H1 (cell line): Measurements from ENCODE around the gene CUL9. TPM values are rescaled to one million over a fixed set of nuclear protein-coding genes. Genes with fewer than 3 reads are reported as not detected.

Source experiments
- CTCF ChIA-PET: fragments of 300-600 bp; sonication (Branson Sonifier 250); formaldehyde crosslinking; loops from one replicate; lab custom pipeline; 2021; ENCODE audit not compliant: partially characterized antibody; lab: Charles Lee
- POLR2A ChIA-PET: fragments of 300-600 bp; sonication (Branson Sonifier 250); formaldehyde crosslinking; loops from one replicate; lab custom pipeline; 2021; ENCODE audit warnings: inconsistent platforms; ENCODE audit not compliant: partially characterized antibody; lab: Charles Lee
- DNase-seq, 2 experiments: peaks; one replicate each; pipeline versions ENCODE4 v3.0.0 to v3.0.0-alpha.2; 2010 to 2022; ENCODE audit warnings: low spot score in 2 of 2, low read depth in 1 of 2, mixed read lengths in 1 of 2
- FAIRE-seq: peaks from 2 replicates; lab custom pipeline; 2011; peaks lifted over from hg19 to GRCh38; lab: Jason Lieb, UNC
- H2AFZ ChIP-seq: 2 replicates; pipeline ENCODE4 v1.8.1; 2012; ENCODE audit warnings: low read length, inconsistent platforms
- H2AK5ac ChIP-seq: 2 replicates; pipeline ENCODE4 v1.6.1; 2013; ENCODE audit warnings: low read depth, low read length
- H2BK120ac ChIP-seq: replicated peaks from 2 replicates; pipeline ENCODE3; 2013; ENCODE audit warnings: low read depth, low read length, inconsistent platforms
- H2BK12ac ChIP-seq: 2 replicates; pipeline ENCODE4 v1.6.1; 2013; ENCODE audit warnings: low read depth, low read length
- H2BK15ac ChIP-seq: 2 replicates; pipeline ENCODE4 v1.6.1; 2013; ENCODE audit warnings: low read length
- H2BK20ac ChIP-seq: 2 replicates; pipeline ENCODE4 v1.6.1; 2013; ENCODE audit warnings: low read length
- H2BK5ac ChIP-seq: 2 replicates; pipeline ENCODE4 v1.6.1; 2013; ENCODE audit warnings: low read depth, low read length
- H3K14ac ChIP-seq: 2 replicates; pipeline ENCODE4 v1.6.1; 2013; ENCODE audit warnings: inconsistent platforms; ENCODE audit not compliant: insufficient read length
- H3K18ac ChIP-seq: 2 replicates; pipeline ENCODE4 v1.6.1; 2013; ENCODE audit warnings: low read length; ENCODE audit errors: extremely low read depth
- H3K23ac ChIP-seq: 2 replicates; pipeline ENCODE4 v1.6.1; 2013; ENCODE audit warnings: inconsistent platforms; ENCODE audit not compliant: insufficient read length
- H3K23me2 ChIP-seq: 2 replicates; pipeline ENCODE4 v1.6.1; 2013; ENCODE audit warnings: low read depth, low read length
- H3K27ac ChIP-seq: 2 replicates; pipeline ENCODE4 v1.6.1; 2011; ENCODE audit warnings: low read depth, low read length, inconsistent platforms
- H3K27me3 ChIP-seq, 4 experiments: replicated peaks in 1 of 4; 1 replicate in 1 of 4; 2 replicates in 3 of 4; pipeline versions ENCODE4 v1.6.1 to v1.8.1; 2011 to 2013; ENCODE audit warnings: low read length in 3 of 4, mild to moderate bottlenecking in 3 of 4, inconsistent platforms in 2 of 4, mixed read lengths in 2 of 4, moderate library complexity in 1 of 4; ENCODE audit not compliant: control insufficient read depth in 3 of 4, insufficient read depth in 3 of 4; ENCODE audit errors: extremely low read depth in 1 of 4
- H3K36me3 ChIP-seq, 4 experiments: 2 replicates each; pipeline versions ENCODE4 v1.6.1 to v1.8.1; 2011 to 2013; ENCODE audit warnings: mild to moderate bottlenecking in 4 of 4, low read length in 3 of 4, moderate library complexity in 2 of 4, control low read depth in 1 of 4, inconsistent platforms in 1 of 4; ENCODE audit not compliant: insufficient read depth in 4 of 4, control insufficient read depth in 2 of 4
- H3K4ac ChIP-seq: replicated peaks from 2 replicates; pipeline ENCODE3; 2013; ENCODE audit warnings: low read length, low read depth, mixed read lengths, inconsistent platforms; ENCODE audit not compliant: insufficient read length
- H3K4me1 ChIP-seq, 4 experiments: replicated peaks in 1 of 4; 1 replicate in 1 of 4; 2 replicates in 3 of 4; pipeline versions ENCODE4 v1.6.1 to v1.8.1; 2011 to 2013; ENCODE audit warnings: low read length in 3 of 4, inconsistent platforms in 2 of 4, mixed read lengths in 1 of 4; ENCODE audit not compliant: insufficient read depth in 4 of 4, control insufficient read depth in 3 of 4
- H3K4me2 ChIP-seq, 2 experiments: 2 replicates each; pipeline versions ENCODE4 v1.6.1 to v1.8.1; 2011 to 2013; ENCODE audit warnings: low read depth in 2 of 2, low read length in 2 of 2, control low read depth in 1 of 2, inconsistent platforms in 1 of 2, mild to moderate bottlenecking in 1 of 2; ENCODE audit not compliant: insufficient read depth in 1 of 2
- H3K4me3 ChIP-seq, 4 experiments: fragments of 200-600, 300-600 bp in 1 of 4; sonication (generic), shearing (Covaris generic), sonication (Bioruptor Twin) in 1 of 4; 2 replicates each; pipeline versions ENCODE4 v1.5.1 to v1.8.1; 2011 to 2016; ENCODE audit warnings: low read length in 4 of 4, low read depth in 3 of 4, control low read depth in 2 of 4, inconsistent platforms in 2 of 4, mild to moderate bottlenecking in 2 of 4, mixed read lengths in 1 of 4, moderate library complexity in 1 of 4; ENCODE audit not compliant: insufficient read depth in 2 of 4; ENCODE audit errors: extremely low read depth in 1 of 4
- H3K56ac ChIP-seq: replicated peaks from 2 replicates; pipeline ENCODE3; 2013; ENCODE audit warnings: low read depth, mild to moderate bottlenecking, mixed read lengths, low read length, inconsistent platforms; ENCODE audit not compliant: insufficient read length
- H3K79me1 ChIP-seq: 2 replicates; pipeline ENCODE4 v1.6.1; 2013; ENCODE audit warnings: low read depth, low read length, control low read depth
- H3K79me2 ChIP-seq, 2 experiments: 2 replicates each; pipeline versions ENCODE4 v1.6.1 to v1.8.1; 2012 to 2013; ENCODE audit warnings: low read length in 2 of 2, mild to moderate bottlenecking in 2 of 2, inconsistent platforms in 1 of 2; ENCODE audit not compliant: insufficient read depth in 2 of 2, control insufficient read depth in 1 of 2
- H3K9ac ChIP-seq, 4 experiments: replicated peaks in 1 of 4; 1 replicate in 1 of 4; 2 replicates in 3 of 4; pipeline versions ENCODE4 v1.6.1 to v1.8.1; 2011 to 2013; ENCODE audit warnings: low read depth in 3 of 4, low read length in 3 of 4, control low read depth in 2 of 4, mild to moderate bottlenecking in 2 of 4, moderate library complexity in 2 of 4, inconsistent platforms in 1 of 4; ENCODE audit errors: extremely low read depth in 1 of 4
- H3K9me3 ChIP-seq, 2 experiments: 2 replicates each; pipeline versions ENCODE4 v1.6.1 to v1.8.1; 2012 to 2013; ENCODE audit warnings: mild to moderate bottlenecking in 2 of 2, moderate library complexity in 2 of 2, control low read depth in 1 of 2, inconsistent platforms in 1 of 2, low read depth in 1 of 2, low read length in 1 of 2, mixed read lengths in 1 of 2; ENCODE audit not compliant: insufficient read depth in 2 of 2
- H4K20me1 ChIP-seq, 2 experiments: replicated peaks in 1 of 2; 2 replicates each; pipeline versions ENCODE3 to v1.8.1; 2011 to 2013; ENCODE audit warnings: inconsistent platforms in 2 of 2, low read length in 2 of 2, mild to moderate bottlenecking in 1 of 2; ENCODE audit not compliant: insufficient read depth in 2 of 2, control insufficient read depth in 1 of 2
- H4K5ac ChIP-seq: 2 replicates; pipeline ENCODE4 v1.6.1; 2013; ENCODE audit warnings: low read length, low read depth, mixed read lengths, inconsistent platforms; ENCODE audit not compliant: insufficient read length
- H4K8ac ChIP-seq: 2 replicates; pipeline ENCODE4 v1.8.0; 2013; ENCODE audit warnings: mild to moderate bottlenecking, moderate library complexity, low read length, inconsistent platforms; ENCODE audit not compliant: insufficient read depth; ENCODE audit errors: extremely low read depth
- H4K91ac ChIP-seq: replicated peaks from 2 replicates; pipeline ENCODE3; 2013; ENCODE audit warnings: low read length, mixed read lengths, inconsistent platforms; ENCODE audit not compliant: insufficient read length
- ASH2L ChIP-seq: fragments of 200-600, 300-600 bp; sonication (generic); IDR thresholded peaks from one replicate; pipeline ENCODE4 v1.7.1; 2017; ENCODE audit warnings: low read length
- CBX8 ChIP-seq: fragments of 300-800, 300-1000 bp; sonication (generic); IDR thresholded peaks from 2 replicates; pipeline ENCODE4 v1.7.1; 2016; ENCODE audit warnings: low read depth, low read length, borderline replicate concordance
- CHD1 ChIP-seq: IDR thresholded peaks from 2 replicates; pipeline ENCODE4 v1.6.1; 2012; ENCODE audit warnings: low read depth, low read length, improper control_type of control experiment
- EGR1 ChIP-seq: IDR thresholded peaks from 2 replicates; pipeline ENCODE4 v1.6.1; 2011; ENCODE audit warnings: low read depth, low read length, borderline replicate concordance
- EZH2 ChIP-seq: fragments of 200-600 bp; sonication (generic); IDR thresholded peaks from 2 replicates; pipeline ENCODE4 v1.7.1; 2012; ENCODE audit warnings: low read depth, mild to moderate bottlenecking, moderate library complexity, low read length, inconsistent platforms; ENCODE audit not compliant: severe bottlenecking
- HDAC2 ChIP-seq, 2 experiments: fragments of 300-600 bp in 1 of 2; sonication (generic) in 1 of 2; IDR thresholded peaks; 2 replicates each; pipeline ENCODE4 v1.6.1; 2011 to 2012; ENCODE audit warnings: low read depth in 2 of 2, low read length in 2 of 2, mild to moderate bottlenecking in 2 of 2, moderate library complexity in 2 of 2, borderline replicate concordance in 1 of 2, inconsistent platforms in 1 of 2
- MAFK ChIP-seq: IDR thresholded peaks from 2 replicates; pipeline ENCODE4 v1.6.1; 2012; ENCODE audit warnings: low read depth, mild to moderate bottlenecking, improper control_type of control experiment, low read length
- POU5F1 ChIP-seq: IDR thresholded peaks from 2 replicates; pipeline ENCODE4 v1.6.1; 2011; ENCODE audit warnings: low read depth, mild to moderate bottlenecking, low read length, moderate library complexity
- SIRT6 ChIP-seq: IDR thresholded peaks from one replicate; pipeline ENCODE4 v1.7.1; 2012; ENCODE audit warnings: low read length, inconsistent platforms
- SP2 ChIP-seq: IDR thresholded peaks from 2 replicates; pipeline ENCODE4 v1.6.1; 2012; ENCODE audit warnings: mild to moderate bottlenecking, low read length, inconsistent platforms
- SP4 ChIP-seq: IDR thresholded peaks from 2 replicates; pipeline ENCODE4 v1.6.1; 2012; ENCODE audit warnings: low read length, inconsistent platforms
- SUZ12 ChIP-seq: fragments of 200-600 bp; sonication (generic); IDR thresholded peaks from 2 replicates; pipeline ENCODE4 v1.6.1; 2012; ENCODE audit warnings: mild to moderate bottlenecking, inconsistent platforms, low read length, moderate library complexity, mixed read lengths
- TBP ChIP-seq: IDR thresholded peaks from 2 replicates; pipeline ENCODE4 v1.6.1; 2011; ENCODE audit warnings: low read depth, low read length, improper control_type of control experiment
- TCF12 ChIP-seq: IDR thresholded peaks from 2 replicates; pipeline ENCODE4 v1.6.1; 2011; ENCODE audit warnings: low read depth, mild to moderate bottlenecking, low read length
- ZNF274 ChIP-seq: IDR thresholded peaks from 2 replicates; pipeline ENCODE4 v1.7.0; 2012; ENCODE audit warnings: low read length, borderline replicate concordance; ENCODE audit errors: extremely low read depth
- WGBS, 2 experiments: shearing (Covaris generic) in 1 of 2; methylation state at CpG; one replicate each; pipeline versions ENCODE4 v1.1.6 to v1.1.7; 2013 to 2015; ENCODE audit warnings: low lambda C conversion rate in 2 of 2, mixed read lengths in 2 of 2, inconsistent platforms in 1 of 2, low coverage in 1 of 2, missing lambda C conversion rate in 1 of 2; ENCODE audit not compliant: insufficient replicate concordance in 2 of 2, insufficient coverage in 1 of 2, insufficient read length in 1 of 2; ENCODE audit errors: extremely low coverage in 1 of 2, missing lambda C conversion rate in 1 of 2; 5-methylcytosine and 5-hydroxymethylcytosine counted together
- polyA plus RNA-seq, 7 experiments: library from polyadenylated mRNA; depleted of rRNA in 3 of 7; stranded (reverse) in 5 of 7; unstranded in 2 of 7; fragments of >200 nt in 5 of 7; fragments of 200-250 nt in 2 of 7; gene quantifications; 1 replicate in 5 of 7; 2 replicates in 1 of 7; 4 replicates in 1 of 7; pipeline versions ENCODE4 v1.2.1 to v1.2.3, GENCODE V29; 2011 to 2013; ENCODE audit warnings: missing spikeins in 2 of 7, mixed read lengths in 2 of 7
- total RNA-seq: library from RNA; stranded (reverse); fragmentation: NEBNext Ultra II Directional; extraction: Animal tissue kit (Norgen Biotek cat#: 25700); gene quantifications from 2 replicates; pipeline ENCODE4 v1.2.1, GENCODE V29; 2021

Gene CUL9
- total and polyA plus RNA-seq, 2 of the 8 experiments (the other 6 are each of a cell fraction or from before 2014, with no cell fraction given): 7.7 to 9.8 TPM

DNA sequence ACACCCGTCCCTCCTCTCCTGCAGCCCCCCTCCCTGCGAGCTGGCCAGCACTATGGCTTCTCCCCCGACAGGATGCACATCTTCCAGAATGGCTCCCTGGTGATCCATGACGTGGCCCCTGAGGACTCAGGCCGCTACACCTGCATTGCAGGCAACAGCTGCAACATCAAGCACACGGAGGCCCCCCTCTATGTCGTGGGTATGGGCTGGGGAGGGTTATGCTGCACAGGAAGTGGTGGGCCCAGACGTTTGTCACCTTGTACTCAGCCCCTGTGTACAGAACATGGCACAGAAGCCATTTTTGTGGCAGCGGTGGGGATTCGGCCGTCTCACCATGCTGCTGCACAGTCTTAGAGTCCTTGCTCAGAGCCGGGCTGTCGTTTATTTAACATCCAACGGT lies 39.9 kb upstream of the CUL9 start:
- no peak overlapping the region for H3K4me3 ChIP-seq
- no peak overlapping the region for H2BK12ac ChIP-seq
- peak overlapping the region; percentile 52; the same call in 1 of the 2 replicates for H2BK5ac ChIP-seq
- no peak overlapping the region for H3K4ac ChIP-seq
- H2BK15ac ChIP-seq: no peak overlapping the region
- ChIA-PET POLR2A (interaction anchor here (0.6 to 3.6 kb wide), 6 partner anchors 10 to 162 kb away, joined by 3 to 30 read pairs (median 8); partner anchors contain the start of genes CUL7, PEX6 and PTK7), CTCF (interaction anchor here (1.0 to 4.3 kb wide), 11 partner anchors 7 to 132 kb away, joined by 3 to 40 read pairs (median 22); partner anchors contain the start of genes CUL7, PTK7 and RRP36)
- no peak overlapping the region for H4K8ac ChIP-seq
- DNase-seq (no peak), FAIRE-seq (no peak)
- no peaks in the 10 kb centered on the region for H3K79me1 ChIP-seq
- no peak overlapping the region for H3K23ac ChIP-seq
- peaks cover 2 to 15% (median 6%) of the 10 kb centered on the region in 4 experiments; a peak in 4 of 8 replicates for H3K36me3 ChIP-seq
- no peak overlapping the region for H3K9ac ChIP-seq
- H4K91ac ChIP-seq: no peak overlapping the region
- no peak overlapping the region for H2AK5ac ChIP-seq
- no peak overlapping the region for H4K5ac ChIP-seq
- no peak overlapping the region for H3K27ac ChIP-seq
- no peak overlapping the region for H3K14ac ChIP-seq
- WGBS, 2 experiments: 88% methylated on average over 14 of the region's 14 CpGs; no CpG with 5 or more reads in 1 of the 2 experiments
- H3K4me1 ChIP-seq: peaks cover 0 to 6% (median 3%) of the 10 kb centered on the region in 4 experiments; a peak in 3 of 7 replicates
- H4K20me1 ChIP-seq: no peaks in the 10 kb centered on the region
- H3K9me3 ChIP-seq: no peaks in the 10 kb centered on the region
- no peak overlapping the region for H3K4me2 ChIP-seq
- no peaks in the 10 kb centered on the region for H3K23me2 ChIP-seq
- H3K18ac ChIP-seq: no peak overlapping the region
- H2BK20ac ChIP-seq: no peak overlapping the region
- no peaks in the 10 kb centered on the region for H3K79me2 ChIP-seq
- no peak overlapping the region for H2AFZ ChIP-seq
- H3K27me3 ChIP-seq: no peaks in the 10 kb centered on the region
- no peak overlapping the region for H3K56ac ChIP-seq
- no peak overlapping the region for H2BK120ac ChIP-seq
- TF ChIP-seq HDAC2 (IDR thresholded peaks at IDR 0.05; ENCODE audit: borderline replicate concordance in 1 of 2, low read depth in 2 of 2, low read length in 2 of 2) (no peak), CBX8 (no peak), TBP (no peak), CHD1 (no peak), ASH2L (no peak), SP2 (no peak), EGR1 (no peak), SP4 (no peak), SIRT6 (no peak), POU5F1 (no peak), TCF12 (no peak), SUZ12 (no peak), MAFK (no peak), ZNF274 (no peak), EZH2 (no peak)
